ENCODE data around the gene TTC8.
"Not testable (repeated sequence)": the region's sequence is repeated elsewhere in the genome, so short reads cannot be mapped to it uniquely, and the experiment has no call there.

Gene TTC8

GRCh38 chr14:88825503-88825902, 1.1 kb downstream of the TTC8 start:
- DNase-seq = no peak

DNA sequence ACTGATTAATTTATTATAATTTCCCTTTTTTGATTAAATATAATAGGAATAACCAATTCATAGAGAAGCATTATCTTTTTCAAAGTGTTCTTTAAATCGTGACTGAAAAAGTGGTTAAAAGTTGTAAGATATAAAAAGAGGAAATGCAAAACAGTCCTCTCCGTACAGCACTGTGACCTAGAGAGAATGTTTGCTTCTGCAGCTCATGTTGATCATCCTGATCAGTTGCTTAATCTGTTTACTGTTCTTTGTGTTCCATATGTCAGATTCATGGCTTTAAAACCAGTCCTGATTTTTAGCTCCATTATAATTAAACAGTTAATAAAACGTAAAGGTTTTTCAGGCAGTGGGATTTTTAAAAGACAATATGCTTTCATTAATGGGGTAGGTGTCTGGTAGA, 4.7 kb downstream of the TTC8 start:
- DNase-seq = no peak

DNA sequence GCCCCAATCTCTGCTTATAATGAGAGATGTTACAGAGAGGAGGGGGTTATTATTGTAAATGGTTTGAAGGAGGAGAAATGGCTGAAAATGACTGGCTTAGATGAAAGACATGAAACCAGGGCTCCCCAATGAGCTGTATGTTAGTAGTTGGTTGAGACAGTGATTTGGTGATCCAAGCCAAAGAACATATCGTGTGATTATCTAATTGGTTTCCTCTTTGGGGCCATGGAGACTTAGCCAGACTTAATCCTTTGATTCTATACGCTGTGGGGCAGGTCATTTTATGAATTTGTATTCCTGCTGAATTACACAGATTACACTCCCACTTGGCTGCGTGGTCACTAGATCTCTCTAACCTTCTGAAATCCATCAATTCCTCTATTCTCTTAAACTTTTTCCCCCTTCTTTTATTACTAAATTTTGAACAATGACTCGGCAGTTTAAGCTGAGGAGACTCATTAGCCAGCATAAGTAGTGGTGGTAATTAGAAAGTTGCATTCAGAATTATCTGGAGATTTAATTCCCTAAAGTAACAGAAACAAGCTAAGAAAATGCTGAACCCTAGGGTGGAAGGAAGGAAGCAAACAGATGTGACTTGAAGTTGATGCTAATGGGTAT, 5.3 kb downstream of the TTC8 start:
- no peak for DNase-seq

DNA sequence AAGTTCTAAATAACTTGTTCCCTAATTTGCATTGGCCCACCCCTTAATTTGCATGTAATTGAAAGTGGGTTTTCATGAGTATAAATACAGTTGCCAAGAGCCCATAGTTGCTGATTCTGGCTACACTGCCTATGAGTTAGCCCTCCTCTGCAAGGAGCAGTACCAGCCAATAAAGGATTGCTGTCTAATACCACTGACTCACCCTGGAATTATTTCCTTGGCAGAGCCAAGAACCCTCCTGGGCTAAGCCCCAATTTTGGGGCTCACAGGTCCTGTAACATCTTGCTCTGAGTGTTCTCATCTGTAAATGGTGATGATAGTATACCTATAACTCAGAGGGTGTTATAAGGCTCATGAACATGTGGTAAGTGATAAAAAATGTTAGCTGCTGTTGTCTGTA, 6.8 kb downstream of the TTC8 start:
- DNase-seq = no peak

DNA sequence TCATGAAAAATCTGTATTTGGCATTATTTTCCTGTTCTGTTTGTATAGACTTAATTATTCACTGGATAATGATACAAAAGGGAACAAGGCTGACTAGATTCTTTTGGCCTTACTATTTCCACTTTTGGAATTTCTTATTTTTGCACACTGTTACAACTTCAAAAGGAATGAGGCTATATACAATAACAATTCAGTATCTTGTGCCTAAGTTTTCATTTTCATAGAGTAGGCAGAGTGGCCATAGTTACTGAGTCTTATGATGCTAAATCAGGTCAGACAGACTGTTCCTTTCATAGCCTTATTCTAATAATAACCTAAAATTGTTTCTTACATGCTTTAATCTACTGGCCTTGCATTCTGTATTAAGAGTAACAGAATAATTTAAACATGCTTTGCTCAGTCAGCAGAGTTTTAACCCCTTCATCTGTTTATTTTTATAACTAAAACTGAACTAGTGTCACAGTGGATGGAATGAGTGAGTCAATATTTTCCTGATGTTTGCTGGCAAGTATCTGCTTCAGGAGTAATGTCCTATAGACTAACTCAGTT, 10.5 kb downstream of the TTC8 start:
- DNase-seq = no peak

DNA sequence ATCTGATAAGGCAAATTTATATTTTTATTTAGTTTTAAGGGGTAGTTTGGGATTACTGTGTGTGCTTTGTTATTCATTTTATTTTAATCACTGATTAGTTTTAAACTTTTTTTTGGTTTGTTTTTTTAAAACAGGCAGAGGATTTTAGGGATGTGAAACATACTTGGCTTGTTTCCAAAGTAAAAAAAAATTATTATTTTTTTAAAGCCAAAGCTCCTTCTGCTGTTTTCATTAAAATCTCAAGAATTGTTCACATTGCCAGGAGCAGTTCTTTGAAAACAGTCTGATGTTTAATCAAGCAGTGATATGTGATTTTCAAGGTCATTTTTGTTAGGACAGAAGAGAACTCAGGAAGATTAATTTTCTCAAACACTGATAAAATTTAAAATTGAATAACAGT, 11.2 kb downstream of the TTC8 start:
- DNase-seq = no peak

DNA sequence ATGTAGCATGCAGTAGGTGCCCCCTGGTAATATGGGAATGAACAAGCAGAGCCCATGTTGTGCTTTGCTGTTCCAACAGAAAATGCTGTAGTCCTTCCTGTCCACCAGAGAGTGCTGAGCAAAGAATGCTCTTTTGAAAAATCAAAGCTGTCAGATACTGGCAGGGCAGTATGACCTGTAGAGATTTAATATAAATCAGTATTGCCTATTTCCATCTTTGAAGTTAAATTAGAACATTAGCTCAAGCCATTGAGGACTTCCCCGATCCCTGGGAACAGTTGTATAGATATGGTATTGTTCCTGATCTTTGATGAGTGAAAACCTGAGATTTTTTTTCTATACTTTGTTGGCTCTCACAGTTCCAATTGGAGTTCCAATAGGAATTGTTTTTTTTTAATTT, 13.0 kb downstream of the TTC8 start:
- no peak for DNase-seq

DNA sequence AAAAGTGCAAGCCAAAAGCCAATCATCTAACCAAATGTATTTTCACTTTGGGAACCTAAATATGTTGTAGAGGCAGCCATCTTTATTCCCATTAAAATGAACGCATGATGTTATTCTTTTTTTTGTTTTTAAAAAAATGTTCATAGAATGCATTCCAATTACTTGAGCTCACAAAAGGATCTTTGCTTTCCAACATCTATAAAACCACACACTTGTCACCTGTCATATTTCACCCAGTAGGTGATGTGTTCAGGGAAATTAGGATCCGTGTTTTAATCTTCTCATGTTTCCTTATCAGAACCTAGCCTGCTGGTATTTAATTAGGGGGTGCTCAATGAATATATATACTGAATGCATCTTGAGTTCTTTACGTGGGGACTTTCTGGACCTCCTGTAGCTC, 13.6 kb downstream of the TTC8 start:
- DNase-seq = peak; percentile 5

GRCh38 chr14:88840926-88841325, 16.5 kb downstream of the TTC8 start:
- DNase-seq = no peak

DNA sequence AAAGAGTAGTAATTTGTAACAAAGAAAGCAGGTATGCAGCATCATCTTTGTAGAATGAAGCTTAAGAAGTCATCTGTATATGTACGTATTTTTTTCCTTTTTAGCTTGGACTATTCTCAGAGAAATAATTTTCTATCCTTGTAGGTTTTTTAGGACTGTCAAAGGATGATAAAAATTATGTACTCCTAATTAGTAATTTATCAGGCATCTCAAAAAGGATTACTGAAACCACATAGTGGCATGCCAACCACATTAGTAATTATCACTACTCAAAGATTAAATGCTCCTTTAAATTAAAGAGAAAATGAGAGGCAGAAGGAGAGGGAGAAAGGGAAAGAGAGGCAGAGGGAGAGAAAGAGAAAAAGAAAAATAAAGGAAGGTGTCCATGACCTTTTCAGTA, 17.3 kb downstream of the TTC8 start:
- no peak for DNase-seq

DNA sequence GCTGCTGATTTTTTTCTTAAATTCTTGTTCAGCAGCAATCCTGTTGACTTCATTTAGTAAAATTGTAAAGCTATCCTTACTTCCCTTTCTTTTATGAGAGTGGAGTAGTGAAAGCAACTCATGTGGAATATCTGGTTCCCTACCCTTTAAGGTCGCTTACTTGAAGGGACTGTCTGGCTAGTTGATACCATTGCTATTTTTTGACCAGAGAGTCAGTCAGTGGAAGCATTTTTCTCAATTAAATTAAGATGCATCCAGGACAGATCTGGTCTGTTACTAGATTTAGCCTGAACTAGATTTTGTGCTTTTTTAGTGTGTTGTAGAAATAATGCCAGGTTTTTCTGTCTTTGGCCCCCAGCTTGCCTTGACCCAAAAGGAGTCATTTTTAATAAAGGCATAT, 18.0 kb downstream of the TTC8 start:
- no peak for DNase-seq

GRCh38 chr14:88844980-88845491, 20.6 kb downstream of the TTC8 start:
- no peak for DNase-seq

DNA sequence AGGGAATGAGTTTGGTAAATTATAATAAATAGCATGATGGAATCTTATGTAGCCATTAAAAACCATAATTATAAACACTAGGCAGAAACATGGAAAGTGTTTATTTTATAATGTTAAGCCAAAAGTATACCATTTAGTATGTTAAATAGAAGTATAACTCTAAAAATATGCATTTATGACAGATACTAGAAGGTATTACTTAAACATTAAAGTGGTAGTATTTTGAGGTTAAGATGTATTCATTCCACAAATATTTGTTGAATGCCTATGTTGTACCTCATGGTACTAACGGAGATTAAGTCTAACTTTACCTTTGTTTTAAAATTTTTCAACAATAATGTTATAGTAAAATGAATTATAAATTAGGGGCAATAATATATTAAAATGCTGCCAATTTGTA, 24.1 kb downstream of the TTC8 start:
- DNase-seq = no peak

DNA sequence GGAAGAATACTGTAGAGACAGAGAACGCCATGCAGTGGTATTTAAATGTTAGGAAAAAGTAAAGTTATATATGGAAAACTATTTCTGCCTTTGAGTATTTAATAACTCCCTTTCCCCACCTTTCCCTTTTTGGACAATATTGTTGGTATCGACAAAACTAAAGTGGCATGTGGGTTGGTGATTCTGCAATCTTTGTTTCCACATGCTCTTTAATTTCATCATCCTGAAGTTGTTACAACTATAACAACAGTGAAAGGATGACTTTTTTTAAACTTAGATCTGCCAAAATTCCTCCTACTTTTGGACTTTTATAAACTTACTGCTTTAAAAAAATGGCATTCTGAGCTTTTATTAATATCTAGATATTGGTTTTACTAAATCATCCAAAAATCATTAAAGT, 25.3 kb downstream of the TTC8 start:
- DNase-seq = no peak

- no peak for DNase-seq
Measured at GRCh38 chr14:88851587-88851986, 27.1 kb downstream of the TTC8 start.

- no peak for DNase-seq
Measured at GRCh38 chr14:88852632-88853031, 28.2 kb downstream of the TTC8 start.

DNA sequence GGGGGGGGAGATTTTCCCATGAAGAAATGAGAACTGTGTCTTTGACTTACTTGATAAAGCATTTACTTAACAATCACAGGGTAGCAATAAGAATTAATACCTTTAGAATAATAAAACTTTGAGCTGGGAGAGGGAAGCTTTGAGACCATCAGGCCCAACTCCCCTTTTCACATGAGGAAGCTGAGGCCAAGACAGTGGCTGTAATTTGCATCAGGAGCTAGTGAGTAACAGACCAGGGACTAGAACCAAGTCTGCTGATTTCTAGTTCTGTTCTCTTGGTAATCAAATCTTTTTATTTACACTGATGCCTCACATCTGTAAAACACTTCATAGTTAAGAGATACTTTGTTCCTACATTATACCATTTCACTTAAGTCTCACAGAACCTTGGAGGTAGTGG, 28.7 kb downstream of the TTC8 start:
- no peak for DNase-seq

DNA sequence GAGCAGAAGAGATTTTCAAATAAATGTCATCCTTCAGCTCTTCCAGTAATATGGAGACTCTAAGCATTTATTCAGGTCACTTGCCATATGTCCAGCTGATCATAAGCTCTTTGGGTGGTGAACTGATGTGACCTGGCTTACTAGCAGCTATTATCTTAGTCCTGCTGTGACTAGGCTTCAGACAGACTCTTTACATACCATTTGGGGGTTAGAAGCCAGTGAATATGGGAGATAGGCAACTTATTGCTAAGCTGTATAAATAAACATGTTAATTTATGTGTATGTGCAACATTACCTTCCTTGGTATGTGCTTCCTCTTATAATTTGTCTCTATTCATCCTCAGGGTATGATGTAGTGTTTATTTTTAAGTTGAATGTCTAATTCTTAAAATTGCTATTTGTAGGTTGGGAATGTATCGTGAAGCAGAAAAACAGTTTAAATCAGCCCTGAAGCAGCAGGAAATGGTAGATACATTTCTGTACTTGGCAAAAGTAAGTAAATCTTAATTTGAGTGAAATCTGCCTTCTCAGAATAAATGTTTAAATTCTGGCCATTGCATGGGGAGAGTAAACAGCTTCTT, 32.4 kb downstream of the TTC8 start:
- DNase-seq = no peak

- DNase-seq = not testable (repeated sequence)
Measured at GRCh38 chr14:88857861-88858260, 33.4 kb downstream of the TTC8 start.

DNA sequence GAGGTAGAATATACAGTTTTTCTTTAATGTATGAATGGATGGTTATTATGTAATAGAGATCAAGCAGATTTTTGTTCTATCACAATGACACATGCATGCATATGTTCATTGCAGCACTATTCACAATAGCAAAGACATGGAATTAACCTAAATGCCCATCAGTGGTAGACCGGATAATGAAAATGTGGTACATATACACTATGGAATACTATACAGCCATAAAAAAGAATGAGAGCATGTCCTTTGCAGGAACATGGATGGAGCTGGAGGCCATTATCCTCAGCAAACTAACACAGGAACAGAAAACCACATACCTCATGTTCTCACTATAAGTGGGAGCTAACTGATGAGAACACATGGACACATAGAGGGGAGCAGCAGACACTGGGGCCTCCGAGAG, 34.7 kb downstream of the TTC8 start:
- not testable (repeated sequence) for DNase-seq

- DNase-seq = peak; percentile 17
Measured at GRCh38 chr14:88863167-88863566, 38.7 kb downstream of the TTC8 start.

- no peak for DNase-seq
Measured at GRCh38 chr14:88864198-88864597, 39.7 kb downstream of the TTC8 start.

DNA sequence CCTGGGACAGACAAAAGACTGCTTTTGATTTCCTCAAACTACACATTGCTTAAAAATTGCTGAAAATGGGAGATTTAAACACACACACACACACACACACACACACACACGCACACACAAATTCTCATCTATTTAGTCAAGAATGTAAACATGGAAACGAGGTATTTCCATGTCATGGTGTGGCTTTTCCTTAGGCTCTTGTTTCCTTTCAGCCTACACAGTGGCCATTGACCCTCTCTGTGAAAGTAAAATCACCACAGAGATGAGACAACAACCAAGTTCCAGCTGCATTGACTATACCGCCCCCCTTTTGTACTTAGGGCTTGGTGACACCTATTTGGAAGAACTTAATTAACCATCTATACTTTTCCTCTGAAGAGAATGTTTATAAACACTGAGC, 41.9 kb downstream of the TTC8 start:
- DNase-seq = no peak

GRCh38 chr14:88868558-88869159, 44.2 kb downstream of the TTC8 start:
- DNase-seq = peak; percentile 67

Data from COR-L47 (cell line).